Right renal pelvis (tissue), 4 donors: ENCODE measurements around the gene DPP8. TPM values are rescaled to one million over a fixed set of nuclear protein-coding genes. Genes with fewer than 3 reads are reported as not detected.

Experiments used
- polyA plus RNA-seq, 4 donors: library from polyadenylated mRNA; unstranded; fragments of 120-200 nt; gene quantifications; one replicate each; pipeline ENCODE4 v1.2.1, GENCODE V29; 2013; ENCODE audit not compliant: insufficient read length in 4 of 4

The DPP8 gene
- polyA plus RNA-seq, 4 donors, result 24.3 to 32.4 (median 26.5) TPM

Other genes with a start within 250 kb of the DPP8 start
- 10 to 100 TPM; 17.2 to 19.8 (median 17.6) TPM for gene PARP16, start 230.8 kb downstream of the DPP8 start, polyA plus RNA-seq
- gene RNU5A-1, start 221.6 kb downstream of the DPP8 start, polyA plus RNA-seq, result not detected
- not detected for gene RNU5B-1, start 213.0 kb downstream of the DPP8 start, polyA plus RNA-seq
- gene IGDCC3, start 139.7 kb downstream of the DPP8 start, polyA plus RNA-seq, result 1 to 10 TPM; 8.0 to 8.6 (median 8.4) TPM
- gene IGDCC4, start 94.7 kb downstream of the DPP8 start, polyA plus RNA-seq, result 10 to 100 TPM; 12.2 to 14.4 (median 13.9) TPM
- gene HACD3, start 12.8 kb upstream of the DPP8 start, polyA plus RNA-seq, result 100 to 1,000 TPM; 161 to 192 (median 191) TPM
- 10 to 100 TPM; 47.1 to 55.5 (median 53.8) TPM for gene INTS14, start 93.4 kb upstream of the DPP8 start, polyA plus RNA-seq
- 10 to 100 TPM; 20.5 to 23.2 (median 21.7) TPM for gene SLC24A1, start 104.2 kb upstream of the DPP8 start, polyA plus RNA-seq